ENCODE results near the gene CMTM8. TPM values are rescaled to one million over a fixed set of nuclear protein-coding genes. Genes with fewer than 3 reads are reported as not detected.

The CMTM8 gene
- total RNA-seq, 4 donors from 2014 or later, result 1.4 to 4.1 (median 2.9) TPM

- no peak overlapping the region for H3K27ac ChIP-seq
- ATAC-seq (no peak), DNase-seq (no peak)
- no peaks in the 10 kb centered on the region for H3K27me3 ChIP-seq
- intact Hi-C loops (cut with DNase I; ENCODE audit: low total_unique reads), result no loop called here
- no peak overlapping the region for H3K4me3 ChIP-seq
- H3K36me3 ChIP-seq, result no peaks in the 10 kb centered on the region
- in situ Hi-C loops (cut with MboI; ENCODE audit: low sequenced_read_pairs in 4 of 4), result no loop called here
- no peak for TF ChIP-seq POLR2A (IDR thresholded peaks at IDR 0.05)
- no peak for TF ChIP-seq CTCF (IDR thresholded peaks at IDR 0.05 in 4 of 5, conservative IDR thresholded peaks at IDR 0.05 in 1 of 5)
- no peaks in the 10 kb centered on the region for H3K9me3 ChIP-seq
- H3K4me1 ChIP-seq, result peaks cover 15 to 19% of the 10 kb centered on the region in 2 donors
These were observed 42.4 kb upstream of the CMTM8 start for GRCh38 chr3:32195995-32196540.

- Histone ChIP-seq H3K27ac (no peak overlapping the region), H3K36me3 (no peaks in the 10 kb centered on the region), H3K27me3 (no peaks in the 10 kb centered on the region), H3K4me1 (peaks cover 22 to 30% of the 10 kb centered on the region in 2 donors), H3K9me3 (no peaks in the 10 kb centered on the region), H3K4me3 (no peak overlapping the region)
- TF ChIP-seq CTCF (IDR thresholded peaks at IDR 0.05 in 4 of 5, conservative IDR thresholded peaks at IDR 0.05 in 1 of 5) (no peak), POLR2A (IDR thresholded peaks at IDR 0.05) (no peak)
- ATAC-seq (no peak), DNase-seq (no peak)
- in situ Hi-C loops (cut with MboI; ENCODE audit: low sequenced_read_pairs in 4 of 4), result no loop called here
- intact Hi-C loops (cut with DNase I; ENCODE audit: low total_unique reads), result no loop called here
These were observed 40.5 kb upstream of the CMTM8 start for GRCh38 chr3:32197991-32198390.

GRCh38 chr3:32198714-32199113 lies 39.8 kb upstream of the CMTM8 start:
- ATAC-seq (no peak), DNase-seq (no peak)
- Histone ChIP-seq H3K9me3 (no peaks in the 10 kb centered on the region), H3K36me3 (no peaks in the 10 kb centered on the region), H3K4me3 (no peak overlapping the region), H3K27ac (no peak overlapping the region), H3K4me1 (peaks cover 22 to 30% of the 10 kb centered on the region in 2 donors), H3K27me3 (no peaks in the 10 kb centered on the region)
- in situ Hi-C loops (cut with MboI; ENCODE audit: low sequenced_read_pairs in 4 of 4) (no loop called here), intact Hi-C loops (cut with DNase I; ENCODE audit: low total_unique reads) (no loop called here)
- TF ChIP-seq CTCF (IDR thresholded peaks at IDR 0.05 in 4 of 5, conservative IDR thresholded peaks at IDR 0.05 in 1 of 5) (no peak), POLR2A (IDR thresholded peaks at IDR 0.05) (no peak)

- no peaks in the 10 kb centered on the region for H3K9me3 ChIP-seq
- TF ChIP-seq POLR2A (IDR thresholded peaks at IDR 0.05) (no peak), CTCF (IDR thresholded peaks at IDR 0.05 in 4 of 5, conservative IDR thresholded peaks at IDR 0.05 in 1 of 5) (no peak)
- ATAC-seq, result peak; percentile 68 to 81
- intact Hi-C loops (cut with DNase I; ENCODE audit: low total_unique reads), result no loop called here
- H3K4me3 ChIP-seq, result no peak overlapping the region
- peak; percentile 68 to 71 for DNase-seq
- no peaks in the 10 kb centered on the region for H3K36me3 ChIP-seq
- in situ Hi-C loops (cut with MboI; ENCODE audit: low sequenced_read_pairs in 4 of 4), result no loop called here
- no peaks in the 10 kb centered on the region for H3K27me3 ChIP-seq
- H3K4me1 ChIP-seq, result peaks cover 17 to 26% of the 10 kb centered on the region in 2 donors
- peak overlapping the region; percentile 52 to 77 (median 70) for H3K27ac ChIP-seq
These were observed 38.0 kb upstream of the CMTM8 start for GRCh38 chr3:32200490-32200889.
